Progenitor cell of endocrine pancreas (in vitro differentiated cells): ENCODE results near the gene LHX4. TPM values are rescaled to one million over a fixed set of nuclear protein-coding genes. Genes with fewer than 3 reads are reported as not detected.

Experiments used
- DNase-seq: peaks from one replicate; pipeline ENCODE4 v3.0.0; 2021; ENCODE audit warnings: low spot score; ENCODE audit not compliant: unreplicated experiment
- H3K27ac Mint-ChIP-seq: 2 replicates; pipeline ENCODE4 v1.8.0; 2021; ENCODE audit warnings: mild to moderate bottlenecking, moderate library complexity, mixed read lengths
- H3K27me3 Mint-ChIP-seq: 2 replicates; pipeline ENCODE4 v1.8.0; 2021; ENCODE audit warnings: mixed read lengths
- H3K36me3 Mint-ChIP-seq: 2 replicates; pipeline ENCODE4 v1.8.0; 2022; ENCODE audit warnings: mixed read lengths; ENCODE audit not compliant: insufficient read depth
- H3K4me1 Mint-ChIP-seq: 2 replicates; pipeline ENCODE4 v1.8.0; 2021; ENCODE audit warnings: low read depth, mixed read lengths
- H3K4me3 Mint-ChIP-seq: 2 replicates; pipeline ENCODE4 v1.8.0; 2021; ENCODE audit warnings: low read depth, mild to moderate bottlenecking, moderate library complexity, mixed read lengths
- H3K9me3 Mint-ChIP-seq: 2 replicates; pipeline ENCODE4 v1.8.0; 2021; ENCODE audit warnings: low read depth, mixed read lengths
- CTCF ChIP-seq: fragments of 200-600 bp; sonication (generic); IDR thresholded peaks from one replicate; pipeline ENCODE4 v1.5.0; 2021; ENCODE audit warnings: antibody characterized with exemption, mild to moderate bottlenecking; ENCODE audit not compliant: unreplicated experiment
- total RNA-seq: library from RNA; stranded (reverse); gene quantifications from 2 replicates; pipeline ENCODE4 v1.2.1, GENCODE V29; 2021

The LHX4 gene
- total RNA-seq, 1 donor from 2014 or later = 0.55 TPM

DNA sequence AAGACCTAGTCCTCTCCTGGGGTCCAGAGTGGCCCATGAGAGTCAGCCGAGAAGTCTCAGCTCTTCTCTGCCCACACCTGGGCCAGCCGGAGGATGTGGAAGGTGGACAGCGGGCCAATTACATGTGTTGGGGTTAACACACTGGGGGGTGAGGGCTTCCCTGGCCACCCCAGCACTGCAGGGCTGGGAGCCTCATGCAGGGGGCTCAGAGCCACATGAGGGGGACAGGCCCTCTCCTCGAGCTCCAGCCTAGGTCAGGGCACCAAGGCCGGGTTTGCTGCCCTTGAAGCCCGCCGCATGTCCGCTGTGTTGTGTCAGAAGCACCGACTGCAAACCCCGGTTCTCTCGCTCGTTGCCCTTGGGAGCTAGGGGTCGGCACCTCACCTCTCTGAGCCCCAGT lies 30.5 kb downstream of the LHX4 start:
- no peak for TF ChIP-seq CTCF
- no peaks in the 10 kb centered on the region for H3K36me3 Mint-ChIP-seq
- H3K9me3 Mint-ChIP-seq = no peaks in the 10 kb centered on the region
- peaks cover 3% of the 10 kb centered on the region for H3K4me1 Mint-ChIP-seq
- peaks cover 67% of the 10 kb centered on the region for H3K27me3 Mint-ChIP-seq
- DNase-seq = no peak
- no peak overlapping the region for H3K27ac Mint-ChIP-seq
- no peak overlapping the region for H3K4me3 Mint-ChIP-seq

- no peak overlapping the region for H3K27ac Mint-ChIP-seq
- no peak for TF ChIP-seq CTCF
- peaks cover 3% of the 10 kb centered on the region for H3K4me1 Mint-ChIP-seq
- H3K4me3 Mint-ChIP-seq = no peak overlapping the region
- no peaks in the 10 kb centered on the region for H3K36me3 Mint-ChIP-seq
- no peaks in the 10 kb centered on the region for H3K9me3 Mint-ChIP-seq
- H3K27me3 Mint-ChIP-seq = peaks cover 68% of the 10 kb centered on the region
- no peak for DNase-seq
Observed at GRCh38 chr1:180261030-180261429, 31.0 kb downstream of the LHX4 start.

DNA sequence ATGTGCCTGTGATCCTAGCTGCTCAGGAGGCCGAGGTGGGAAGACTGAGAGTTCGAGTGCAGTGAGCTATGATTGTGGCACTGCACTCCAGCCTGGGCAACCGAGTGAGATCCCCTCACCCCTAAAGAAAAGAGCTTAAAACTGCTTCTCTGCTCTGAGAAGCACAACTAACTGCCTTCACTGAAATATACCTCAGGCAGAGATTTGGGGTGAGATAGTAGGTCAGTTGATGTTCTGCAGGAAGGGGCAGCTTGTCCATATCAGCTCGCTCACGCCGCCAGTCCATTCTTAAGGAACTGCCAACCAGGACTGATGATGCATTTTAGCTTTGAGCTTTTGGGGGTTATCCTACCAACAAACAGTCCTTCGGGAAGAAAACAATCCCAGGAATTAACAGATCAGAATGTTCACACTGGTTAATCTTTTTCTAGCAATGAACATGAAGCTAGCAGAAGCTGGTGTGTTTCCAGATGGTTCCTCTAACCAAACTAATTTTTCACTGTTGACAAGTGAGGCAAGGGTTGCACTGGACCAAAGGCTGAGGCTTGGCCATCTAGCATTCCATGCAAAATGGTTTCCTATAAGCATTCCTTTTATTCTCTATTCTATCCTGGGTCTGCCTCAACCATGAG lies 31.6 kb downstream of the LHX4 start:
- no peak overlapping the region for H3K4me3 Mint-ChIP-seq
- peaks cover 3% of the 10 kb centered on the region for H3K4me1 Mint-ChIP-seq
- DNase-seq = no peak
- TF ChIP-seq CTCF = no peak
- no peaks in the 10 kb centered on the region for H3K36me3 Mint-ChIP-seq
- H3K27me3 Mint-ChIP-seq = peaks cover 66% of the 10 kb centered on the region
- no peak overlapping the region for H3K27ac Mint-ChIP-seq
- H3K9me3 Mint-ChIP-seq = no peaks in the 10 kb centered on the region

GRCh38 chr1:180262628-180263488 lies 32.8 kb downstream of the LHX4 start:
- no peak overlapping the region for H3K27ac Mint-ChIP-seq
- no peak for DNase-seq

More at GRCh38 chr1:180262628-180263488, 32.8 kb downstream of the LHX4 start:
- H3K9me3 Mint-ChIP-seq = no peaks in the 10 kb centered on the region
- TF ChIP-seq CTCF = no peak
- peaks cover 60% of the 10 kb centered on the region for H3K27me3 Mint-ChIP-seq
- H3K36me3 Mint-ChIP-seq = no peaks in the 10 kb centered on the region
- no peak overlapping the region for H3K4me3 Mint-ChIP-seq
- H3K4me1 Mint-ChIP-seq = peaks cover 3% of the 10 kb centered on the region
